Chondrocyte (in vitro differentiated cells): Measurements from ENCODE around the gene TIGAR. TPM values are rescaled to one million over a fixed set of nuclear protein-coding genes. Genes with fewer than 3 reads are reported as not detected.

ENCODE experiments used
- DNase-seq: peaks from one replicate; pipeline ENCODE4 v3.0.0; 2021; ENCODE audit warnings: mixed read lengths, low spot score
- H3K27ac Mint-ChIP-seq: one replicate; pipeline ENCODE4 v1.8.0; 2021; ENCODE audit warnings: mild to moderate bottlenecking, moderate library complexity, mixed read lengths; ENCODE audit not compliant: unreplicated experiment
- H3K27me3 Mint-ChIP-seq: 2 replicates; pipeline ENCODE4 v1.8.0; 2021; ENCODE audit warnings: low read depth, mixed read lengths
- H3K36me3 Mint-ChIP-seq: 2 replicates; pipeline ENCODE4 v1.8.0; 2021; ENCODE audit warnings: low read depth, mixed read lengths
- H3K4me1 Mint-ChIP-seq: 2 replicates; pipeline ENCODE4 v1.8.0; 2021; ENCODE audit warnings: low read depth, mild to moderate bottlenecking, mixed read lengths
- H3K4me3 Mint-ChIP-seq: one replicate; pipeline ENCODE4 v1.8.0; 2021; ENCODE audit warnings: mild to moderate bottlenecking, moderate library complexity, mixed read lengths; ENCODE audit not compliant: unreplicated experiment
- H3K9me3 Mint-ChIP-seq: 2 replicates; pipeline ENCODE4 v1.8.0; 2021; ENCODE audit warnings: low read depth, mixed read lengths
- CTCF ChIP-seq: fragments of 200-600 bp; sonication (generic); IDR thresholded peaks from 2 replicates; pipeline ENCODE4 v1.5.0; 2021; ENCODE audit warnings: antibody characterized with exemption, mild to moderate bottlenecking, moderate library complexity
- total RNA-seq: library from RNA; stranded (reverse); gene quantifications from 3 replicates; pipeline ENCODE4 v1.2.1, GENCODE V29; 2021

The TIGAR gene
- total RNA-seq, 1 donor from 2014 or later: 28.8 TPM

GRCh38 chr12:4393211-4393610 is 72.2 kb downstream of the TIGAR start:
- H3K27me3 Mint-ChIP-seq: peaks cover 20% of the 10 kb centered on the region
- no peak for TF ChIP-seq CTCF
- no peak overlapping the region for H3K4me3 Mint-ChIP-seq
- no peaks in the 10 kb centered on the region for H3K9me3 Mint-ChIP-seq
- no peak for DNase-seq
- H3K36me3 Mint-ChIP-seq: no peaks in the 10 kb centered on the region
- H3K4me1 Mint-ChIP-seq: no peaks in the 10 kb centered on the region
- no peak overlapping the region for H3K27ac Mint-ChIP-seq

- no peaks in the 10 kb centered on the region for H3K9me3 Mint-ChIP-seq
- no peak overlapping the region for H3K4me3 Mint-ChIP-seq
- H3K4me1 Mint-ChIP-seq: no peaks in the 10 kb centered on the region
- no peak for TF ChIP-seq CTCF
- no peak for DNase-seq
- peaks cover 28% of the 10 kb centered on the region for H3K27me3 Mint-ChIP-seq
- H3K36me3 Mint-ChIP-seq: no peaks in the 10 kb centered on the region
- H3K27ac Mint-ChIP-seq: no peak overlapping the region
These were observed 74.8 kb downstream of the TIGAR start for GRCh38 chr12:4395818-4396217.

- H3K27ac Mint-ChIP-seq: no peak overlapping the region
- H3K4me3 Mint-ChIP-seq: no peak overlapping the region
- TF ChIP-seq CTCF: no peak
- H3K4me1 Mint-ChIP-seq: no peaks in the 10 kb centered on the region
- no peaks in the 10 kb centered on the region for H3K36me3 Mint-ChIP-seq
- no peak for DNase-seq
- H3K9me3 Mint-ChIP-seq: peaks cover 7% of the 10 kb centered on the region
- peaks cover 21% of the 10 kb centered on the region for H3K27me3 Mint-ChIP-seq
These were observed 80.1 kb downstream of the TIGAR start for GRCh38 chr12:4401117-4401516.

- no peak overlapping the region for H3K27ac Mint-ChIP-seq
- H3K9me3 Mint-ChIP-seq: peaks cover 7% of the 10 kb centered on the region
- H3K4me1 Mint-ChIP-seq: no peaks in the 10 kb centered on the region
- no peak for DNase-seq
- H3K36me3 Mint-ChIP-seq: no peaks in the 10 kb centered on the region
- H3K4me3 Mint-ChIP-seq: no peak overlapping the region
- H3K27me3 Mint-ChIP-seq: peaks cover 15% of the 10 kb centered on the region
- no peak for TF ChIP-seq CTCF
These were observed 82.0 kb downstream of the TIGAR start for GRCh38 chr12:4402996-4403395.

Other genes starting within 250 kb of the TIGAR start
- gene CCND2, start 47.5 kb upstream of the TIGAR start, total RNA-seq: 128 to 158 TPM (median 129 TPM) in 3 replicates
- gene FGF23, start 58.5 kb downstream of the TIGAR start, total RNA-seq: not detected in 3 replicates
- not detected in 3 replicates for gene FGF6, start 124.6 kb downstream of the TIGAR start, total RNA-seq
- 3.8 to 8.7 TPM (median 3.8 TPM) in 3 replicates for gene RAD51AP1, start 217.7 kb downstream of the TIGAR start, total RNA-seq
- 37.9 to 48.6 TPM (median 38.7 TPM) in 3 replicates for gene DYRK4, start 241.0 kb downstream of the TIGAR start, total RNA-seq